Smooth muscle cell (in vitro differentiated cells): Measurements from ENCODE around the gene CAPN10. TPM values are rescaled to one million over a fixed set of nuclear protein-coding genes. Genes with fewer than 3 reads are reported as not detected.
"Not testable (repeated sequence)": the region's sequence is repeated elsewhere in the genome, so short reads cannot be mapped to it uniquely, and the experiment has no call there.

ENCODE experiments used
- DNase-seq: peaks from one replicate; lab custom pipeline; 2025; ENCODE audit not compliant: unreplicated experiment; lab: John Stamatoyannopoulos, UW
- H2AFZ ChIP-seq: fragments of 200-600 bp; sonication (generic); 2 replicates; pipeline ENCODE4 v1.6.0; 2016; ENCODE audit warnings: antibody characterized with exemption, low read depth, mild to moderate bottlenecking
- H3F3A ChIP-seq: fragments of 200-600 bp; sonication (generic); 2 replicates; pipeline ENCODE4 v1.6.0; 2017; ENCODE audit warnings: antibody characterized with exemption, low read depth
- H3K27ac ChIP-seq: fragments of 200-600 bp; sonication (generic); 2 replicates; pipeline ENCODE4 v1.5.1; 2016; ENCODE audit warnings: low read depth, mild to moderate bottlenecking
- H3K27me3 ChIP-seq: fragments of 200-600 bp; sonication (generic); 2 replicates; pipeline ENCODE4 v1.6.1; 2016; ENCODE audit warnings: low read depth, mild to moderate bottlenecking
- H3K36me3 ChIP-seq: fragments of 200-600 bp; sonication (generic); 2 replicates; pipeline ENCODE4 v1.5.1; 2016; ENCODE audit warnings: low read depth
- H3K4me1 ChIP-seq: fragments of 200-600 bp; sonication (generic); 2 replicates; pipeline ENCODE4 v1.5.1; 2016; ENCODE audit warnings: low read depth
- H3K4me2 ChIP-seq: fragments of 200-600 bp; sonication (generic); 2 replicates; pipeline ENCODE4 v1.6.0; 2016; ENCODE audit warnings: mild to moderate bottlenecking
- H3K4me3 ChIP-seq: fragments of 200-600 bp; sonication (generic); 2 replicates; pipeline ENCODE4 v1.5.1; 2016; ENCODE audit warnings: mild to moderate bottlenecking
- H3K79me2 ChIP-seq: fragments of 200-600 bp; sonication (generic); 2 replicates; pipeline ENCODE4 v1.6.0; 2016; ENCODE audit warnings: low read depth, mild to moderate bottlenecking
- H3K9ac ChIP-seq: fragments of 200-600 bp; sonication (generic); 2 replicates; pipeline ENCODE4 v1.6.0; 2016; ENCODE audit warnings: low read depth
- H3K9me3 ChIP-seq: fragments of 200-600 bp; sonication (generic); replicated peaks from 2 replicates; pipeline ENCODE4 v1.5.1; 2016; ENCODE audit warnings: low read depth
- H4K20me1 ChIP-seq: fragments of 200-600 bp; sonication (generic); 2 replicates; pipeline ENCODE4 v1.6.0; 2016; ENCODE audit warnings: low read depth
- CTCF ChIP-seq: fragments of 200-600 bp; sonication (generic); IDR thresholded peaks from 2 replicates; pipeline ENCODE4 v1.5.1; 2017; ENCODE audit warnings: borderline replicate concordance, mild to moderate bottlenecking, antibody characterized with exemption; ENCODE audit not compliant: insufficient read depth, poor library complexity, severe bottlenecking
- WGBS: methylation state at CpG from one replicate; pipeline ENCODE4 v1.1.7; 2016; ENCODE audit warnings: low lambda C conversion rate; 5-methylcytosine and 5-hydroxymethylcytosine counted together
- polyA plus RNA-seq: library from polyadenylated mRNA; unstranded; fragments of >200 nt; fragmentation: Nextera tagmentation; extraction: Ambion mirVana; gene quantifications from 2 replicates; pipeline ENCODE4 v1.2.1, GENCODE V29; 2016
- total RNA-seq: library from RNA; depleted of rRNA; stranded (reverse); fragments of >200 nt; gene quantifications from 2 replicates; pipeline ENCODE4 v1.2.3, GENCODE V29; 2014

CAPN10 gene
- total RNA-seq (6.6 and 6.9 TPM in 2 replicates), polyA plus RNA-seq (17.0 and 23.6 TPM in 2 replicates)

GRCh38 chr2:240586198-240586918 is at the start of gene CAPN10:
CAPN10 (plus strand) TSS chr2:240586734; CDS start chr2:240586912, 178 bp downstream.
- H2AFZ ChIP-seq, result peak within 1 kb of the TSS; percentile 96
- TF ChIP-seq CTCF, result no peak
- H3F3A ChIP-seq, result peaks cover under 1% of the 10 kb centered on the region
- H3K9ac ChIP-seq, result peak within 1 kb of the TSS; percentile 94
- peaks cover 76% of the 10 kb centered on the region for H3K79me2 ChIP-seq
- no peaks in the 10 kb centered on the region for H3K27me3 ChIP-seq
- DNase-seq, result peak; percentile 96
- peak within 1 kb of the TSS; percentile 92 for H3K4me3 ChIP-seq
- no peaks in the 10 kb centered on the region for H3K9me3 ChIP-seq
- 2% methylated on average over 67 of the region's 88 CpGs for WGBS
- H3K27ac ChIP-seq, result peak within 1 kb of the TSS; percentile 75
- peaks cover 53% of the 10 kb centered on the region for H4K20me1 ChIP-seq
- peaks cover 23% of the 10 kb centered on the region for H3K4me1 ChIP-seq
- no peaks in the 10 kb centered on the region for H3K36me3 ChIP-seq
- H3K4me2 ChIP-seq, result peak within 1 kb of the TSS; percentile 97

DNA sequence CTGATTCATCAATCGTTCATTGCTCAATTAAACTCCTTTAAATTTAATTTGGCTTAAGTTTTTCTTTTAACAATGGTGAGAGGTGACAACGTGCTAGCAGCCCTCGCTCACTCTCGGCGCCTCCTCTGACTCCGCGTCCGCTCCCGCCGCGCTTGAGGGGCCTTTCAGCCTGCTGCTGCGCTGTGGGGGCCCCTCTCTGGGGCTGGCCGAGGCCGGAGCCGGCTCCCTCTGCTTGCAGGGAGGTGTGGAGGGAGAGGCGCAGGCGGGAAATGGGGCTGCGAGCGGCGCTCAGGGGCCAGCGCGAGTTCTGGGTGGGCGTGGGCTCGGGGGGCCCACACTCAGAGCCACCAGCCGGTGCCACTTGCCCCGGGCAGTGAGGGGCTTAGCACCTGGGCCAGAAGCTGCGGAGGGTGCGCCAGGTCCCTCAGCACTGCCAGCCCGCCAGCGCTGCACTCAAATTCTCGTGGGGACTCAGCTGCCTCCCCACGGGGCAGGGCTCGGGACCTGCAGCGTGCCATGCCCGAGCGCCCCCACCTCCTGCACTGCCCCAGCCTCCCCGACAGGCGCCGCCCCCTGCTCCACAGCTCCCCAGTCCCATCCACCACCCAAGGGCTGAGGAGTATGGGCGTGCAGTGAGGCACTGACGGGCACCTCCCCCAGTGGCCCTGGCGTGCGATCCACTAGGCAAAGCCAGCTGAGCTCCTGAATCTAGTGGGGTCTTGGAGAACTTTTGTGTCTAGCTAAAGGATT is 48.3 kb upstream of the CAPN10 start:
- no peak overlapping the region for H3K9ac ChIP-seq
- H3K27me3 ChIP-seq, result no peaks in the 10 kb centered on the region
- H3K27ac ChIP-seq, result no peak overlapping the region
- H3K9me3 ChIP-seq, result no peaks in the 10 kb centered on the region
- no peak overlapping the region for H3K4me3 ChIP-seq
- TF ChIP-seq CTCF, result no peak
- H3K36me3 ChIP-seq, result no peaks in the 10 kb centered on the region
- H2AFZ ChIP-seq, result no peak overlapping the region
- H3K79me2 ChIP-seq, result no peaks in the 10 kb centered on the region
- no peak overlapping the region for H3K4me2 ChIP-seq
- no peaks in the 10 kb centered on the region for H3K4me1 ChIP-seq
- DNase-seq, result no peak
- 93% methylated on average over 34 of the region's 43 CpGs for WGBS
- no peaks in the 10 kb centered on the region for H4K20me1 ChIP-seq
- H3F3A ChIP-seq, result no peaks in the 10 kb centered on the region

- not testable (repeated sequence) for H3F3A ChIP-seq, H3K4me1 ChIP-seq, H3K27me3 ChIP-seq, H3K27ac ChIP-seq, H3K4me3 ChIP-seq, H3K36me3 ChIP-seq, H3K9me3 ChIP-seq, H3K4me2 ChIP-seq, DNase-seq, H3K79me2 ChIP-seq, H3K9ac ChIP-seq, H2AFZ ChIP-seq, H4K20me1 ChIP-seq
- 99% methylated on average over 17 of the region's 17 CpGs for WGBS
Measured at GRCh38 chr2:240539101-240539500, 47.4 kb upstream of the CAPN10 start.

DNA sequence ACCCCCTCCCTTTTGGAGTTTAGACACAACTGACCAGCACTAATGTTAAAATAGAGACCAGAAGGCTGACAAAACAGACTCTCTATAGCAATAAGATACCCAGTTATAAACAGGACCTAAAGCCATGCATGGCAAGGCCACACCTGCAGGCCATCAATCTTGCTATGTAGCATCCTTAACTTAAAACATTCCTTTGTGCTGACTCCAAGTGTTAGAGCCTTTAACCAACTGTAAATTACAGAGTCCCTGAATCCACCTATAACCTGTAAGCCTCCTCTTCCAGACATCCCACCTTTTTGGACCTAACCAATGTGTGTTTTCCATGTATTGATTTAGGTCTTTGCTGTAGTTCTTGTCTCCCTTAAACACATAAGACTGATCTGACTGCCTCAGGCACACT is 46.6 kb upstream of the CAPN10 start:
- no peaks in the 10 kb centered on the region for H3K9me3 ChIP-seq
- H3K9ac ChIP-seq, result no peak overlapping the region
- H3K4me3 ChIP-seq, result no peak overlapping the region
- no peaks in the 10 kb centered on the region for H3F3A ChIP-seq
- H3K4me2 ChIP-seq, result no peak overlapping the region
- H3K27ac ChIP-seq, result no peak overlapping the region
- no peaks in the 10 kb centered on the region for H3K4me1 ChIP-seq
- H3K79me2 ChIP-seq, result peaks cover 3% of the 10 kb centered on the region
- H2AFZ ChIP-seq, result no peak overlapping the region
- no peaks in the 10 kb centered on the region for H3K36me3 ChIP-seq
- no peaks in the 10 kb centered on the region for H3K27me3 ChIP-seq
- no peaks in the 10 kb centered on the region for H4K20me1 ChIP-seq
- TF ChIP-seq CTCF, result no peak
- DNase-seq, result no peak
